Myocyte (in vitro differentiated cells): ENCODE measurements around the gene PTGER3. TPM values are rescaled to one million over a fixed set of nuclear protein-coding genes. Genes with fewer than 3 reads are reported as not detected.
A peak's percentile ranks its signal among the peaks of the same experiment; 100 is the strongest.
"Not testable (repeated sequence)": the region's sequence is repeated elsewhere in the genome, so short reads cannot be mapped to it uniquely, and the experiment has no call there.

Source experiments
- DNase-seq: peaks from one replicate; pipeline ENCODE4 v3.0.0-alpha.2; 2012; ENCODE audit warnings: low read depth
- microRNA counts: library from miRNA; unstranded; fragments of <30 nt; microRNA quantifications from one replicate; lab custom pipeline; 2016
- microRNA-seq: library from miRNA; unstranded; fragments of <30 nt; microRNA quantifications from one replicate; pipeline ENCODE4, GENCODE V29; 2016
- total RNA-seq: library from RNA; depleted of rRNA; stranded (reverse); fragments of >200 nt; gene quantifications from 2 replicates; pipeline ENCODE4 v1.2.3, GENCODE V29; 2014

PTGER3 gene
- total RNA-seq, 1 donor from 2014 or later, result 0.21 TPM

- no peak for DNase-seq
These were observed 99.1 kb downstream of the PTGER3 start for GRCh38 chr1:70948396-70949017.

- DNase-seq, result no peak
These were observed 99.8 kb downstream of the PTGER3 start for GRCh38 chr1:70947835-70948234.

GRCh38 chr1:70945676-70946075, 101.9 kb downstream of the PTGER3 start:
- no peak for DNase-seq

GRCh38 chr1:70945251-70945650, 102.4 kb downstream of the PTGER3 start:
- no peak for DNase-seq

GRCh38 chr1:70941563-70941962, 106.1 kb downstream of the PTGER3 start:
- DNase-seq, result no peak

- not testable (repeated sequence) for DNase-seq
These were observed 107.2 kb downstream of the PTGER3 start for GRCh38 chr1:70940398-70940797.

GRCh38 chr1:70934194-70934961, 113.2 kb downstream of the PTGER3 start:
- no peak for DNase-seq

- peak; percentile 4 for DNase-seq
These were observed 117.6 kb downstream of the PTGER3 start for GRCh38 chr1:70930062-70930461.

- DNase-seq, result no peak
These were observed 125.4 kb downstream of the PTGER3 start for GRCh38 chr1:70922196-70922595.

MicroRNAs encoded within 50 kb of the gene (microRNA counts, 767-probe panel; counts per million panel counts)
- not detected for microRNA hsa-miR-186-5p (lab: Ali Mortazavi, UCI)

Small RNA genes within 50 kb of the gene (microRNA-seq; reads per million reads assigned to microRNA genes)
- gene MIR186, result 476 reads per million, percentile 72 among the genes with 10 or more reads in this experiment

Other genes starting within 250 kb of the PTGER3 start
- 53.5 and 55.7 TPM in 2 replicates for gene ZRANB2, start 33.2 kb upstream of the PTGER3 start, total RNA-seq